NCI-H1694 (cell line): ENCODE measurements around the gene ALG11.
"Not testable (repeated sequence)": the region's sequence is repeated elsewhere in the genome, so short reads cannot be mapped to it uniquely, and the experiment has no call there.

Experiments used
- DNase-seq: peaks from one replicate; lab custom pipeline; 2025; lab: John Stamatoyannopoulos, UW

The ALG11 gene

DNA sequence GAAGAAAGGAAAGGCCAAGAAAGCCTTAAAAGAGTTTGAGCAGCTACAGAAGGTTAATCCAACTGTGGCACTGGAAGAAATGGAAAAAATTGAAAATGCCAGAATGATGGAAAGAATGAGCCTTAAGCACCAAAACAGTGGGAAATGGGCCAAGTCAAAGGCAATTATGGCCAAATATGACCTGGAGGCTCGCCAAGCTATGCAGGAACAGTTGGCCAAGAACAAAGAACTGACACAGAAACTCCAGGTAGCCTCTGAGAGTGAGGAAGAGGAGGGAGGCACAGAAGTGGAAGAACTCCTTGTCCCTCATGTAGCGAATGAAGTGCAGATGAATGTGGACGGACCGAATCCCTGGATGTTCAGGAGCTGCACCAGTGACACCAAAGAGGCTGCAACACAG lies 17.4 kb downstream of the ALG11 start:
- DNase-seq, result no peak

DNA sequence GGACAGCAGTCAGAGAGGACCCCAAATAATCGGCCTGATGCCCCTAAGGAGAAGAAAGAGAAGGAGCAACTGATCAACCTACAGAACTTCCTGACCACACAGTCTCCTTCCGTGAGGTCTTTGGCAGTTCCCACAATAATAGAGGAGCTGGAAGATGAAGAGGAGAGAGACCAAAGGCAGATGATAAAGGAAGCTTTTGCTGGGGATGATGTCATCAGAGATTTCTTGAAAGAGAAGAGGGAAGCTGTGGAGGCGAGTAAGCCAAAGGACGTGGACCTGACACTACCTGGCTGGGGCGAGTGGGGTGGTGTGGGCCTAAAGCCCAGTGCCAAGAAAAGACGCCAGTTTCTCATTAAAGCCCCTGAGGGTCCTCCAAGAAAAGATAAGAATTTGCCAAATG lies 18.2 kb downstream of the ALG11 start:
- not testable (repeated sequence) for DNase-seq

DNA sequence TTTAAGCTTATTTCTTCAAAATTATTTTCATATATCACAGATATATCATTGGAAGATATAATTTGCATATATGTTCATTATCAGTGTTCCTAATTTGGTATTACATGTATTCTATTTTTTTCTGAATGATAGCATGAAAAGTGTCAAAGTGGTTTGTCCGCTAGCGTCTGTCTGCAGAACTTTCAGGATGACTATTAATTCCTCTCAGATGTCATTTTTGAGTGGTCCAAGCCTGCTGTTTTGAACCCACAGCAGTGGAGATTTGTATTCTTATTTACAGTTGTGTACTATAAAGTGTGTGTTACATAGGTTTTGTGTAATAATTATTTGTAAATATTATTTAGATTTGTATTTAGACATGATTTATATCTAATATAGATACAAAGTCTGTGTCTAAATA lies 20.8 kb downstream of the ALG11 start:
- no peak for DNase-seq

DNA sequence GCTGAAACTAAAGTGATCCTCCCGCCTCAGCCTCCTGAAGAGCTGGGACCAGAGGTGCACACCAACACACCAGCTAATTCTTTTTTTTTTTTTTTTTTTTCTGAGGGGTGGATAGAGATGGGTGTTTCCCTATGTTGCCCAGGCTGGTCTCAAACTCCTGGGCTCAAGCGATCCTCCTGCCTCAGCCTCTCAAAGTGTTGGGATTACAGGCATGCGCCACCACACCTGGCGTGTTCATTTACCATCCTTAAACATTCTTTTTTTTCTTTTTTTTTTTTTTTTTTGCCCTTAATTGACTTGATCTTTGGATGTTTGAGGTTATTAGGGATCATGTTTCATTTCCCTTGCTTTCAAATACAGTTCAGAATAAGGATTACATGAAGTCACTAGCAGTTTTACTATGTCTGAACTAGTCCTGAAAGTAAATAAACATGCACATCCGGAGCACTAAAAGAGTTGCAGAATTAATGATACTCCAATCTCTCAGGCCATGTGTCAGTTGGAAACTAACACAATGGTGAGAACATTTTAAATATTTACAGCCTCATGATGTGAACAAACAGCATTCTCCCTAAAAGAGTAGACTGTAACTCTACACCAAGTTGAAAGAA lies 22.5 kb downstream of the ALG11 start:
- DNase-seq, result no peak

DNA sequence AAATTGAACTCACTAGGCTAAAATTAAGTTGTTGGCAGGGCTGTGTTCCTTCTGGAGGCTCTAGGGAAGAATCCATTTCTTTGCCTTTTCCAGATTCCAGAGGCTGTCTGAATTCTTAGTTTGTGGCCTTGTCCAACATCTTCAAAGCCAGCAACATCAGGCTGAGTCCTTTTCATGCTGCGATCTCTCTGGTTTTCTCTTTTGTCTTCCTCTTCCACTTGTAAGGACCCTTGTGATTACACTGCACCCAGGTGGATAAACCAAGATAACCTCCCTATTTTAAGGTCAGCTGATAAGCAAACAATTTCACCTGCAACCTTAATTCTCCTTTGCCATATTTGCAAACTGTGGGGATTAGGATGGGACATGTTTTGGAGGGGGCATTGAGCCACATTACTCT lies 23.8 kb downstream of the ALG11 start:
- no peak for DNase-seq

DNA sequence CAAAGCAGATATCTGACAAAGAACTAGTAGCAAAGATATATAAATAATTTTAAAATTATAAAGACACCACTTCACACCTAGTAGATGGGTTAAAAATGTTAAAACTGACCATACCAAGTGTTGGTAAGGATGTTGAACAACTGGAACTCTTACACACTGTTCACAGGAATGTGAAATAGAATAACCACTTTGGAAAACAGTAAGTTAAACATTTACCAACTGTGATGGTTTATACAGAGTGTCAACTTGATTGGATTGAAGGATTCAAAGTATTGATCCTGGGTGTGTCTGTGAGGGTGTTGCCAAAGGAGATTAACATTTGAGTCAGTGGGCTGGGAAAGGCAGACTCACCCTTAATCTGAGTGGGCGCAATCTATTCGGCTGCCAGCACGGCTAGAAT lies 31.5 kb downstream of the ALG11 start:
- DNase-seq, result no peak

DNA sequence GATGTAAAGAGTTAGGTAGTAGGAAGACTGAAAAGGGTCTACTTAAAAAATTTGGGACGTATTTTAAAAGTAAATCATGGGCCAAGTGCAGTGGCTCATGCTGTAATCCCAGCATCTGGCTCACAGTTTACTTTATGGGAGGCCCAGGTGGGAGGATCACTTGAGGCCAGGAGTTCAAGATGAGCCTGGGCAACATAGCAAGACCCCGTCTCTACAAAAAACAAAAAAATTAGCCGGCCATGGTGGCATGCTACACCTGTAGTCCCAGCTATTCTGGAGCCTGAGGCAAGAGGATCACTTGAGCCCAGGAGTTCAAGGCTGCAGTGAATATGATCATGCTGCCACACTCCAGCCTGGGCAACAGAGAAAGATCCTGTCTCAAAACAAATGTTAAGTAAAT lies 35.3 kb downstream of the ALG11 start:
- no peak for DNase-seq

DNA sequence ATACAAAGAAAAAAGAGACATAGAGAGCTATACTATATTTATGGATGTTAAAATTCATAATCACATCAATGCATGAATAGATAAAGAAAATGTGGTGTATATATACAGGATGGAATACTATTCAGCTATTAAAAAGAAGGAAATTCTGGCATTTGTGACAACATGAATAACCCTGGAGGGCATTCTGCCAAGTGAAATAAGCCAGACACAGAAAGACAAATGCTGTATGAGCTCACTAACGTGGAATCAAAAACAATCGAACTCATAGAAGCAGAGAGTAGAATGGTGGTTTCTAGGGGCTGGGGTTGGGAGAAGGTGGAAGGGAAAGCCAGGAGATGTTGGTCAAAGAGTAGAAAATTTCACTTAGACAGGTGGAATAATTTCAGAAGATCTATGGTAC lies 36.3 kb downstream of the ALG11 start:
- DNase-seq, result no peak

DNA sequence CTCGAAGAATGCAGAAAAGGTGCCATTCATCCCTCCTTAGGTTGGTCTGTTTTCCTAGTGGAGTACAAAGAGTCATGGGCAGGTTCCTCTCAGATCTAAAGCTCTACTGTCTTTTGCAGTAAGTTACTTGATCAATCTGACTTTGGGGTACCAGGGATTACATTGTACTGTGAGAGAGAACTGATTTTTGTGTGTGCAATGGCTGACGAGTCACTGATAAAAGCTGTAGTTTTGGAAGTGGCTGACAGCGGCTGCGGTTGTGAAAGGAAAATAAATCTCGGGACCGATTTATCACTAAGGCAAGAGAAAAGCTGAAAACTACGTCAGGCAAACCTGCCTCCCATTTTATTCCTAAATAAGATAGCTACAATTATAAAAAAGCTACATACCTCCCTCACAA lies 39.2 kb downstream of the ALG11 start:
- no peak for DNase-seq

DNA sequence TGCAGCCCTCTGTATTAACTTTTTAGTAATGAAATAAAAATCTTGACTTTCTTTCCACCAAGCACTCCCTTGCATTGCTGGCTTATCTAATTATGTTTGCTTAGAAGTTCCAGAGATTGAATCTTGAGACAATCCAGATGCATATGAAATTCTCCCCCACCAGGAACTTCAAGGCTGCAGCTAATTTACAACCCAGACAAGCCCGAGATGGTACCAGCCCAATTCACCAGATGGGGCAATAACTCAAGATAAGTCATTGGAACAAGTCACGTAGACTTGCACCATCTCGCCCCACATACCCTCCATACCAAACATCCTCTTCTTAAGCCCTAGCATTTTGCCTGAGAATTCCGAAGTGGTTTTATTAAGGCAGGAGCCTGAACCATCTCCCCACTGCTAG lies 41.3 kb downstream of the ALG11 start:
- no peak for DNase-seq

DNA sequence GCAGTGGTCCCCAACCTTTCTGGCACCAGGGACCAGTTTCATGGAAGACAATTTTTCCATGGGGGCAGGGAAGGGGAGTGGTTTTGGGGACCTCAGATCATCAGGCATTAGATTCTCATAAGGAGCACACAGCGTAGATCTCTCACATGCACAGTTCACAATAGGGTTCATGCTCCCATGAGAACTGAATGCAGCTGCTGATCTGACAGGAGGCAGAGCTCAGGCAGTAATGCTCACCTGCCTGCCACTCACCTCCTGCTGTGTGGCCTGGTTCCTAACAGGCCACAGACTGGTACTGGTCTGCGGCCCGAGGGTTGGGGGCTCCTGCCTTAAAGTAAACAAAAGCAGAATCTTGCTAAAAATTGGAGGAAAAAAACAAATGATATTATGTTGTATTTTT lies 48.9 kb downstream of the ALG11 start:
- DNase-seq, result not testable (repeated sequence)

DNA sequence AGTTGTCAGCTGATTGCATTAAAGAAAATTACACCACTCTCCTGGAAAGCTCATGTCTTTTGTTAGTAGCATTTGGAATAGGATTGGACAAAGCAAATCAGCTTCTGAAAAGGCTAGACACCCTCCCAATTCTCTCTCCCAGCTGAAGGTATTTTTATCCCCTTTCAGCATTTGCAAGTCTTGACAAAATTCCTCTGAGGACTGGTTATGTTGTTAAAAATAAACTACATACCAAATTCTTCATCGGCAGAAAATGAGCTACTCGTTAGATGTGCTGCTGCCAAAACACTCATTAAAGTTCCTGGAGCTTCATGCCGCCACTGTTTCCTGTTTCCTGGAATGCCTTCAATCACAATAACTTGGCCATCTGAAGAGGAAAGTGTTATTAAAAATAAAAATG lies 49.4 kb downstream of the ALG11 start:
- no peak for DNase-seq

DNA sequence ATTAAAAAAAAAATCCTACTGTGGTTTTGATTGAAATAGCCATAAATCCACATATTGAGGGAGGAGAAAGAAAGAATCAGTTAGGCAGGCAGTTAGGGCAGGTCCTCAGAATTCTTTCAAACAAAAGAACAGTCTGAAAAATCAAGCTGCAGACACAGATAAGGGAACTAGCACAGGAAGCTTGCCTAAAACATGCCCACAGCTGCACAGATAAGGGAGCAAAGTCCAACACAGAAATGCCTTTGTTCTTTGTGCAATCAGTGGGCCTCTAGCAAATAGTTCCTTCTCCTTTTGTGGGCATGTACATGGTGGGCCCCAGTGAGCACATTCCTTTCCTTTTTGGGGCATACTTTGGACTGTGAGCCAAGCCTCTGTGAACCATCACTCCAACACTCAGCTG lies 55.0 kb downstream of the ALG11 start:
- DNase-seq, result no peak

DNA sequence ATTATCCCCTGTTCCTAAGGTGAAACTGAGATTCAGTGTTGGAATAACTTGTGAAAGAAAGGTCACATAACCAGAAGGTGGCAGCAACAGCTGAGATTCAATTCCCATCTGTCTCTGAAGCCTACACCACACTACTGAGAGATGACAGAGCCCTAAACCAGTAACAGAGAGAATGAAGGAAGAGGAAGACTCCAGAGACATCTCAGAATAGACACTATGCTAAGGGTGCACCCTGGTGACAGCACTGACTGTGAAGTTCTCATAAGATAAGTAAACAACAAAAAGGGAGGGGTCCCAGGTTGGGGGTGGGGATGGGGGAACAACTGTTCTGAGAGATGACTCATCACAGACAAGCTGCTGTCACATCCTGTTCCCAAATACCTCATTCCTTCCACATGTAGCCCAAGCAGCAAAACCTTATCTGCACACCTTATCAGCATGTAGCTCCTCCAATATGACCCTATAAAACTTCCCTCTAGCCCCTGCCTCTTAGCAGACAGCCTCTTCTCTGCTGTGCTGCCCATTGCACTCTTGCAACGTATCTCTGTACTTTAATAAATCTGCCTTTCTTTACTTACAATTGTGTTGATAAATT lies 58.8 kb downstream of the ALG11 start:
- no peak for DNase-seq
